NOMO-1 (cell line): ENCODE measurements around the gene GNPDA1.
A peak's percentile ranks its signal among the peaks of the same experiment; 100 is the strongest.

ENCODE experiments used
- DNase-seq, 2 experiments: peaks; one replicate each; lab custom pipeline; 2025; ENCODE audit not compliant: unreplicated experiment in 2 of 2; lab: John Stamatoyannopoulos, UW

The GNPDA1 gene

DNA sequence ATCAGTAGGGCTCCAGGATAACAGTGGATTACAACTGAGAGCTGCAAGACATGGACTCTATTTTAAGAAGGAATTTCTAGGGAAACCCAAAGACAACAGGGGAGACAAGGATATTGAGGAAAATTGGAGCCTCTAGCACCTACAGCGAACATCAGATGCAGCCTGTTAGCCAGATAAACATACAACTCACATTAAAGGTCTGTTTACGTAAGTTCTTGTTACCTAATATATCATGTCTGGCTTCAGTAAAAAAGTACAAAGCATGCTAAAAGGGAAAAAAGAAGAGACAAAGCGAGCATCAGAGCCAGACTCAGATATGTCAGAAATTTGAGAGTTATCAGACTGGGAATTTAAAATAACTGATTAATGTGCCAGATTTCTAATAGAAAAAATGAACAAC lies 17.2 kb downstream of the GNPDA1 start:
- DNase-seq: no peak

GRCh38 chr5:141994511-141995136 lies 18.2 kb downstream of the GNPDA1 start:
- DNase-seq: no peak

DNA sequence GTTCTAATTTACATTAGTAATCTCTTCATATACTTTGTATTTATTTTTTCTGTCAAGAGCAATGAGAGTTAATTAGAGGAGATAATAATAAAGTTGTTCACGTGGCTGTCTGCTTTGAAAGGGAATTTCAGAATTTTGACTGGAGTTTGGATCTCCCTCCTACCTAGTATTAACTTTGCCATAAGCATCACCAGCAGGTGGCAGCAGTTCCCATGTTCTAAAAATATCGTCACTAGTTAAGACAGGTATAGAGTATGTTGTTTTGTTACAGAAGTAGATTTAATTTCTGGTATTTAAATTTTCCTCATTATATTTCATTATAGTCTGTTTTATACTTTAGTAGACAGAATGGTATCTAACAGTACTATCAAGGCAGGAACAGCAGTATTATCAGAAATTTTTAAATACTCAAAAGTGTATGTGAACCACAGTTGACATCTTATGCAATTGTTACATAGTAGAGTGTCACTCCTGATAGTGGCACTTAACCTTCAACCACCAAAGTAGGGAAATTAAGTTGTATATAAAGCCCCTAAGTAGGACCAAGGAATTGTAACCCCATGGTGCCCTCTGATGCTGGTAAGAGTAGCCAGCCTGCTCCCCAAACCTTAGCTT lies 20.4 kb downstream of the GNPDA1 start:
- DNase-seq: peak in 1 of 2 experiments; percentile 43

- no peak for DNase-seq
Measured at GRCh38 chr5:141989720-141990119, 23.1 kb downstream of the GNPDA1 start.

DNA sequence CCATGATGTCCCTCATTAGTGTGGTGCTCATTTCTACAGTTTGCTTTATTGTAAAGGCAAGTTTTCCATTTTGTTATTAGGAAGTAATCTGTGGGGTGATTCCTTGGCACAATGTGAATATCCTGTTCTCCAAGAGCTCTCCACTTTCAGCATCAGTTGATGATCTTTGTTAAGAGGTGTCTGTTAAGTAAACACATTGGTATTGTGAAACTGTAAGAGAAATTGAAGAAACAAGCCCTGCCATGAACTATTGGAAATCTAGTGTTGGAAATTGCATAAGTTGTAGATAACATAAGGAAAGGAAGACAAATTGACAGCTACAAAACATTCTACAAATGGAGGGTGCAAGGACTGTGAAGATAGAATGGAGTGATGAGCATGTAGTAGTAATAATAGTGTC lies 26.8 kb downstream of the GNPDA1 start:
- DNase-seq: no peak

DNA sequence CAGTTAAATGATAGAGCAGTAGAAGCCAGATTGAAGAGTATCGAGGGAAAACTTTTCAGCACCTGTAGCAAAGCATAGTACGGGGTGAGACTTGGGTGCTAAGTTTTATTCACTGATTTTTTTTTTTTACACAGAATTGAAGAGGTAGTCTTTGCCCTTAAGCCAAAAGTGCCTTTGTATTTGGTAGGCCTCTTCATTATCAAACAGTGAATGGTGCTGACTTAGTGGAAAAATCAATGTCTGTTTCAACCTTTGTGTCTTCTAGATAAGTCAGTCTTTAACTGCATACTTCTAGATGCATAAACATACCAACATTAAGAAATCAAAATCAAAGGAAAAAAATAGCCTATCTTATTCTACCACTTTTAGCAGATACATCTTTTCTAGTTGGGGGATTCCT lies 30.2 kb downstream of the GNPDA1 start:
- no peak for DNase-seq

DNA sequence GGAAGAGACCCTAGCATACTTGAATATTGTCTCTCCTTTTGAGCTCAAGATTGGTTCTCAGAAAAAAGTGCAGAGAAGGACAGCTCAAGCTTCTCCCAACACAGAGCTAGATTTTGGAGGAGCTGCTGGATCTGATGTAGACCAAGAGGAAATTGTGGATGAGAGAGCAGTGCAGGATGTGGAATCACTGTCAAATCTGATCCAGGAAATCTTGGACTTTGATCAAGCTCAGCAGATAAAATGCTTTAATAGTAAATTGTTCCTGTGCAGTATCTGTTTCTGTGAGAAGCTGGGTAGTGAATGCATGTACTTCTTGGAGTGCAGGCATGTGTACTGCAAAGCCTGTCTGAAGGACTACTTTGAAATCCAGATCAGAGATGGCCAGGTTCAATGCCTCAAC lies 34.4 kb downstream of the GNPDA1 start:
- DNase-seq: no peak

GRCh38 chr5:141976176-141976575 lies 36.7 kb downstream of the GNPDA1 start:
- no peak for DNase-seq

DNA sequence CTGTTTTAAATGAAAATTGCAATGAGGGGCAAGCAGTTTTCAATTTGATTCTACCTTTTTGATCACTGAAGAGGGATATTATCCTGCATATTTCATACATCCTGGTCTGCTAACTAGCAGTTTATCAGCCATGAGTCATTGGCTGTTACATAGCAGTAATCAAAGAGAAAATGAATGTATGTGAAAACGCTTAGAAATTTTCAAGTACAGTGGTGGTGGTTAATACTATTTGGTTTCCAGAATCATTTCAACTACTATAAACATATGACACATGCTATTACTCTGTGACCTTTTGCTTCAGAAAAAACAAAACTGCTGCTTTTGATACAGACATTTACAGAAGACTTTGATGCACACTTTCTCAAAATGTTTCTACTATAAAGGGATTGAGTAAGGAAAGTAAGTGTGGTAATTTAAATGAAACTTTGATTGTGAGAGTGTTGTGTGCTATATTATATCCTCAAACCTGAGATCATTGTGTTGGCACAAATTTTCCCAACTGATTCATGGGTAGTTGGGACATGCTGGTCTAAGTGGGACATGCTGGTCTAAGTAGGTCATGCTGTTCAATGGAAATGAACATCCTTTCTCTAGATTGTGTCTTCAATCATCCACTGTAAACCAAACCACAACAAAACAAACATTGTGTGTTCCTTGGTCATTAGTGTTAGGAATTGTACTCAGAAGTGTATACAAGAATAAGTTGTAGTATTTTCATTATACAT lies 38.8 kb downstream of the GNPDA1 start:
- no peak for DNase-seq

DNA sequence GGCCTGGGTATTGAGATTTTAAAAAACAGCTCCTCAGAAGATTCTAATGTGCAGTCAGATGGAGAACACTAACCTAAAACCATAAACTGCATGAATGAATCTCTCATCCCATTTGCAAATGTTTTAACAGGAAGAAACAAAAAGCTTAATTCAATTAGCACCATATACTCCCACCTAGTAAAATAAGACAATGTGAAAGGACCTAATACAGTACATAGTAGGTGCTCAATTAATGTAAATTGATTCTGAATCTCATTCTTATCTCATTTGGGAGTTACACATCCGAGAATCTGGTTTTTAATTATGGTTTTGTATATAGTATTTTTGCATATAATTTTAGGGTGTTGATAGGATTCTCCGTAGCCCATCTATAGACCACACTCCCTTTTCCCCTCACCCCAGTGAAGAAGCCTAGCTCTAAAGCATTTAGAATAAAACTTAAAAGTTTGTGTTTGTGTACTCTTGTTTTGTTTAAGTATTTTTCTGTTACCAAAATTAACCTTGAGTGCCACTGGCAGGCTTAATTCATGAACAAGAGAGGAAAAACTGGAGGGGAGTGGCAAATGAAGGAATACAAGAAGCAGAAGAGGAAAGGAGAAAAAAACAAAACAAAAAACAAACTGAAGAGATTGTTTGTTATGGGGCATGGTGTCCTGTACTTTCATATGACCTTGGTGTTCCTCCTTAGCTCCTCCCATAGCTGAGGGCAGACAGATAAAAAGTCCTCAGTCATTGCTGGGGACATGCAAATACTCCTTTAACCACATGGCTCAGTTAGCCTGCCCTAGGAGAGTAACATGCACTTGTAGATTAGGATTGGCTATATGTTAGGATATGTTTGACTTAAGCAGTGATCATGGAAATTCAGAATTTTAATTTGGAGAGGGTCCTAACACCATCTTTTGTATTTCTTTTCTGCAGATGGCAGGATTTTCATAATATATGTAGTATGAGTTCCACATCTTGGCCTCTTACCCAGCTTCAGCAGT lies 42.8 kb downstream of the GNPDA1 start:
- DNase-seq: peak; percentile 68 to 81

GRCh38 chr5:141968914-141969608 lies 43.8 kb downstream of the GNPDA1 start, which contains the start of gene RNF14:
RNF14 (plus strand) TSS chr5:141969105; CDS start chr5:141973589, 4,484 bp downstream.
- DNase-seq: peak; percentile 97 to 98

- no peak for DNase-seq
Measured at GRCh38 chr5:141966963-141967333, 45.9 kb downstream of the GNPDA1 start.

DNA sequence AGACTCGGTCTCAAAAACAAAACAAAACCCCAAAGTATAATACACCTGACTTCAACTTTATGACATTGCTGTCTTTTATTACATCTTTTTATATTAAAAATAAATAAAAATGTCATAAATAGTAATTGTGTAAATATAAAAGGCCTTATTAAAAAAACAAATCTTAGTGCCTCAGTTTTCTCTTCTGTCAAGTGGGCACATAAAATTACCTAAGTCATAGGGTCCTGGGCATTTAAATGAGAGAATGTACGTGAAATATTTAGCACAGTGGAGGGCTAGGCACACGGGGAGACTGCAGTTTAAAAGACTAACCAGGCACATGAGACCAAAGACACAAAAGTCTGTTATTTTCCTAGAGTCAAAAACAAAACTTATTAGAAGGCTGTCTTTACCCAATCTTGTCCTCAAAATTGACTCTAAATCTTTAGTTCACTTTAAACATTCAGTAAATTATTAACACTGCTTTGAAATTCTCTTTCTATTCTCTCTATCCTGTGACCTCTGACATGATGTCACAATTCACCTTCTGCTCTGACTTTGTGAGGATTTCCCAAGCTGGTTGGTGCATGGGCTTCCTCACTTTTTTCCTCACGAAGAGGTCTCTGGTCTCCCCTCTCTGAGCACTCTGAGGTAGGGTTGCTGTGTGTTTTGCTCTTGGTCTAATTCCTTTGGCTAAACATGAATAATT lies 46.4 kb downstream of the GNPDA1 start:
- no peak for DNase-seq

DNA sequence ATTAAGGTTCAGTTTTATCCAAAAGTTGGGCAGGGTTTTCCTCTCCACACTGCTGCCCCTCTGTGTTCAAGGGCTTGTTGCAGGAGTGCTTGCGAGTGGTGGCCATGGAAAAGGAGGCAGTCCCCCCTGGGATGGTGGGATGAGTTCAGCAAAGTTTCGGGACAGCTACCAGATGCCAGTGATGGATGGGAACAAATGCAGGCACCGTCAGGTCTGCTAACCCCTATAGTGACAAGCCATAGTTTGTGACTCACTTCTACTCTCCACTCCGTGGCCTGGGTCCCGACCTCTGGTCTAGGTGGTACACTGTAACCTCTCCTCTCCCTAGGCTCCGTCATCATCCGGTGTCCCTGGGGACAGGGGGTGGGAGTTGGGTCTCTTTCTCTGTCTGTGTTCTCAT lies 47.8 kb downstream of the GNPDA1 start:
- no peak for DNase-seq

- peak in 1 of 2 experiments; percentile 23 for DNase-seq
Measured at GRCh38 chr5:141963701-141964100, 49.1 kb downstream of the GNPDA1 start.

GRCh38 chr5:141961466-141961865 lies 51.4 kb downstream of the GNPDA1 start:
- DNase-seq: no peak

DNA sequence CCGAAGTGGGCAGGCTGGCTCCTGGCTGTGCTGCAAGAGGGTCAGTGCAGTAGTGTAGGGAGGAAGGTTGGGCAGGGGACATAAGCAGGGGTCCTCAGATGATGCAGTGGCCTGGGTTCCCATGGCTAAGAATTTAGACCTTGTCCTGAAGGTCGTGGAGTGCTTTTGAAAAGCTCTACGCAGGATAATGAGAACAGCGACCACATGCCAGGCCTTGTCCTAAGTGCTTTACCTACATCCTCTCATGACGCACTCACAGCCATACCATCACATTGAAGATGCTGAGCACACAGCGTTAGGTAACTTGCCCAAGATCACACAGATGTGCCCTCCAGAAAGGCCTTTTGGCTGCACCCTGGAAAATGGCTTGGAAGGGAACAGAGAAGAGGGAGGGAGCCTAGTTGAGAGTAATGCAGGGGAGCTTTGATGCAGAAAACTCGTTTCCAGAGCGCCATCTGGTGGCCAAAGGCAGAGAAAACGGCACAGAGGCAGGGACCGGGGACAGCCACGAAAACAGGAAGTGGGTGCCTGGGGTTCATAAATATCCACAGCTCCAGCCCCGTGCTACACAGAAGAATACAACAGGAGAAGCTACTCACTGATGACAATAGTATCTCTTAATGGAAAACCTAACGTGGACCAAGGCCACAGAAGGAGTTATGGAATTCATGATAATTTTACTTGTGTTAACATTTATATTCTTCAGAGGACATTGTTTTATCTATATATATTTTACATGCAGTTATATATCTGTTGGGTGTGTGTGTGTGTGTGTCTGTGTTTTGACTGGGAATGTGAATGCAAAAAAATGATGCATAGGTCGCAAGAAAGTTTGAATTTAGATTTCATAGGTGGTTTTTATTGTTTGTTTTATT lies 52.1 kb downstream of the GNPDA1 start:
- peak; percentile 68 to 90 for DNase-seq

DNA sequence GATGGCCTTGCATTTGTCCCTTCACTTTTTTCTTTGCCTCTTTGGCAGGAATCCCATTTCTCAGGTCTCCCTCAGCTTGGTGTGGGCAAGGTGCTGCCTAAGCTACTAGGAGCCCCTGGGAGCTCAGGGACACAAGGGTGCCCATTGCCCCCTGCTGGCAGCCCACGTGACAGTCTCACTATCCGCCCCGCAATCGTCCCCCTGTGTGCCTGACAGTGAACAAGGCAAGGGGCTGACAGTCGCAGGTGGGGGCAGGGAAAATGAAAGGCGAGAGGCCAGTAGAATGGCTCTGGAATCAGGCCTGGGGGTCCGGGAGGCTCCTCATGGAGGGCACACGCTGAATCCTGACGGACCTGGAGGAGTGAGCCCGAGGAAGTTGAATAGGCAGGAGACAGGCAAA lies 52.8 kb downstream of the GNPDA1 start:
- DNase-seq: no peak
